ENCODE measurements around the gene BHLHA9. TPM values are rescaled to one million over a fixed set of nuclear protein-coding genes. Genes with fewer than 3 reads are reported as not detected.

Gene BHLHA9
- total RNA-seq, 1 experiment from 2014 or later, result not detected

- TF ChIP-seq SMAD4 (CRISPR knock-in tag; IDR thresholded peaks at IDR 0.05) (no peak), HMGA2 (CRISPR knock-in tag; IDR thresholded peaks at IDR 0.05) (no peak), AFF4 (CRISPR knock-in tag; IDR thresholded peaks at IDR 0.05; ENCODE audit: borderline replicate concordance) (no peak), JUN (CRISPR knock-in tag; IDR thresholded peaks at IDR 0.05) (no peak), ZNF425 (CRISPR knock-in tag; conservative IDR thresholded peaks at IDR 0.05) (no peak), TEAD1 (CRISPR knock-in tag; IDR thresholded peaks at IDR 0.05) (no peak), FOXJ3 (CRISPR knock-in tag; IDR thresholded peaks at IDR 0.05; ENCODE audit: borderline replicate concordance) (no peak)
Measured at GRCh38 chr17:1232331-1232730, 37.9 kb upstream of the BHLHA9 start (continued).

- Mint-ChIP-seq H3K4me1 (peaks cover 8% of the 10 kb centered on the region), H3K4me3 (no peak overlapping the region), H3K36me3 (peaks cover 2% of the 10 kb centered on the region; the same call in 1 of the 2 replicates), H3K9me3 (no peaks in the 10 kb centered on the region), H3K27me3 (ENCODE audit: low read depth) (peaks cover 49% of the 10 kb centered on the region), H3K27ac (no peak overlapping the region)
- ChIA-PET POLR2A (no interaction called here), CTCF (no interaction called here)
- no peak for DNase-seq (ENCODE audit: low spot score)
- no peak for ATAC-seq
- TF ChIP-seq ZNF263 (CRISPR knock-in tag; IDR thresholded peaks at IDR 0.05; ENCODE audit: low read depth), result no peak
- TF ChIP-seq GTF2I (CRISPR knock-in tag; conservative IDR thresholded peaks at IDR 0.05), result no peak
- no peak for TF ChIP-seq USF2 (CRISPR knock-in tag; IDR thresholded peaks at IDR 0.05)
- TF ChIP-seq ETV6 (CRISPR knock-in tag; IDR thresholded peaks at IDR 0.05), result no peak
- TF ChIP-seq, protein P1, sequence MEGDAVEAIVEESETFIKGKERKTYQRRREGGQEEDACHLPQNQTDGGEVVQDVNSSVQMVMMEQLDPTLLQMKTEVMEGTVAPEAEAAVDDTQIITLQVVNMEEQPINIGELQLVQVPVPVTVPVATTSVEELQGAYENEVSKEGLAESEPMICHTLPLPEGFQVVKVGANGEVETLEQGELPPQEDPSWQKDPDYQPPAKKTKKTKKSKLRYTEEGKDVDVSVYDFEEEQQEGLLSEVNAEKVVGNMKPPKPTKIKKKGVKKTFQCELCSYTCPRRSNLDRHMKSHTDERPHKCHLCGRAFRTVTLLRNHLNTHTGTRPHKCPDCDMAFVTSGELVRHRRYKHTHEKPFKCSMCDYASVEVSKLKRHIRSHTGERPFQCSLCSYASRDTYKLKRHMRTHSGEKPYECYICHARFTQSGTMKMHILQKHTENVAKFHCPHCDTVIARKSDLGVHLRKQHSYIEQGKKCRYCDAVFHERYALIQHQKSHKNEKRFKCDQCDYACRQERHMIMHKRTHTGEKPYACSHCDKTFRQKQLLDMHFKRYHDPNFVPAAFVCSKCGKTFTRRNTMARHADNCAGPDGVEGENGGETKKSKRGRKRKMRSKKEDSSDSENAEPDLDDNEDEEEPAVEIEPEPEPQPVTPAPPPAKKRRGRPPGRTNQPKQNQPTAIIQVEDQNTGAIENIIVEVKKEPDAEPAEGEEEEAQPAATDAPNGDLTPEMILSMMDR (IDR thresholded peaks at IDR 0.05), result no peak
- TF ChIP-seq, protein P2, sequence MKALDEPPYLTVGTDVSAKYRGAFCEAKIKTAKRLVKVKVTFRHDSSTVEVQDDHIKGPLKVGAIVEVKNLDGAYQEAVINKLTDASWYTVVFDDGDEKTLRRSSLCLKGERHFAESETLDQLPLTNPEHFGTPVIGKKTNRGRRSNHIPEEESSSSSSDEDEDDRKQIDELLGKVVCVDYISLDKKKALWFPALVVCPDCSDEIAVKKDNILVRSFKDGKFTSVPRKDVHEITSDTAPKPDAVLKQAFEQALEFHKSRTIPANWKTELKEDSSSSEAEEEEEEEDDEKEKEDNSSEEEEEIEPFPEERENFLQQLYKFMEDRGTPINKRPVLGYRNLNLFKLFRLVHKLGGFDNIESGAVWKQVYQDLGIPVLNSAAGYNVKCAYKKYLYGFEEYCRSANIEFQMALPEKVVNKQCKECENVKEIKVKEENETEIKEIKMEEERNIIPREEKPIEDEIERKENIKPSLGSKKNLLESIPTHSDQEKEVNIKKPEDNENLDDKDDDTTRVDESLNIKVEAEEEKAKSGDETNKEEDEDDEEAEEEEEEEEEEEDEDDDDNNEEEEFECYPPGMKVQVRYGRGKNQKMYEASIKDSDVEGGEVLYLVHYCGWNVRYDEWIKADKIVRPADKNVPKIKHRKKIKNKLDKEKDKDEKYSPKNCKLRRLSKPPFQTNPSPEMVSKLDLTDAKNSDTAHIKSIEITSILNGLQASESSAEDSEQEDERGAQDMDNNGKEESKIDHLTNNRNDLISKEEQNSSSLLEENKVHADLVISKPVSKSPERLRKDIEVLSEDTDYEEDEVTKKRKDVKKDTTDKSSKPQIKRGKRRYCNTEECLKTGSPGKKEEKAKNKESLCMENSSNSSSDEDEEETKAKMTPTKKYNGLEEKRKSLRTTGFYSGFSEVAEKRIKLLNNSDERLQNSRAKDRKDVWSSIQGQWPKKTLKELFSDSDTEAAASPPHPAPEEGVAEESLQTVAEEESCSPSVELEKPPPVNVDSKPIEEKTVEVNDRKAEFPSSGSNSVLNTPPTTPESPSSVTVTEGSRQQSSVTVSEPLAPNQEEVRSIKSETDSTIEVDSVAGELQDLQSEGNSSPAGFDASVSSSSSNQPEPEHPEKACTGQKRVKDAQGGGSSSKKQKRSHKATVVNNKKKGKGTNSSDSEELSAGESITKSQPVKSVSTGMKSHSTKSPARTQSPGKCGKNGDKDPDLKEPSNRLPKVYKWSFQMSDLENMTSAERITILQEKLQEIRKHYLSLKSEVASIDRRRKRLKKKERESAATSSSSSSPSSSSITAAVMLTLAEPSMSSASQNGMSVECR (CRISPR knock-in tag; IDR thresholded peaks at IDR 0.05; ENCODE audit: borderline replicate concordance), result no peak
- no peak for TF ChIP-seq ZMAT4 (CRISPR knock-in tag; IDR thresholded peaks at IDR 0.05)
- TF ChIP-seq ESRRA (CRISPR knock-in tag; IDR thresholded peaks at IDR 0.05; ENCODE audit: borderline replicate concordance), result no peak
Measured at GRCh38 chr17:1232786-1233185, 37.5 kb upstream of the BHLHA9 start.

Data from WTC11 (cell line).